GM04504 (cell line): ENCODE data around the gene AKT3.
A peak's percentile ranks its signal among the peaks of the same experiment; 100 is the strongest.

Experiments used
- DNase-seq: peaks from one replicate; pipeline ENCODE4 v3.0.0-alpha.2; 2012; ENCODE audit warnings: low read depth

Gene AKT3

GRCh38 chr1:243457363-243457982, 392.6 kb downstream of the AKT3 start:
- no peak for DNase-seq

GRCh38 chr1:243455760-243456651, 394.0 kb downstream of the AKT3 start:
- DNase-seq = no peak

- no peak for DNase-seq
Measured at GRCh38 chr1:243454328-243454997, 395.6 kb downstream of the AKT3 start.

DNA sequence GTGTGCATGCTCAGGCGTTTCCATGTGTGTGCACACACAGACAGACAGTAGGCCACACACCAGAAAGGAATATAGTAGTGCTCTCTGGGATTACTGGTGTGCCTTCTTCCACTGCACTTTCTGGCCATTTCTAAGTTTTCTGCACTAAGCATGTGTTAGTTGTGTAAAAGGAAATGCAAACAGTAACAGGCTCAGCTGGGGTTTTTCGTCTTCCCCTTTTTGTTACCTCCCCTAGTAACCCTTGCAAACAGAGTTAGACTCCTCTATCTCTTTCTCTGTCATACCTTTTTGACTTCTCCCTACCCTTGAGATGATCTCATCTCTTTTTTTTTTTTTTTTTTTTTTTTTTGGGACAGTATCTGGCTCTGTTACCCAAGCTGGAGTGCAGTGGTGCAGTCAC, 398.0 kb downstream of the AKT3 start:
- no peak for DNase-seq

DNA sequence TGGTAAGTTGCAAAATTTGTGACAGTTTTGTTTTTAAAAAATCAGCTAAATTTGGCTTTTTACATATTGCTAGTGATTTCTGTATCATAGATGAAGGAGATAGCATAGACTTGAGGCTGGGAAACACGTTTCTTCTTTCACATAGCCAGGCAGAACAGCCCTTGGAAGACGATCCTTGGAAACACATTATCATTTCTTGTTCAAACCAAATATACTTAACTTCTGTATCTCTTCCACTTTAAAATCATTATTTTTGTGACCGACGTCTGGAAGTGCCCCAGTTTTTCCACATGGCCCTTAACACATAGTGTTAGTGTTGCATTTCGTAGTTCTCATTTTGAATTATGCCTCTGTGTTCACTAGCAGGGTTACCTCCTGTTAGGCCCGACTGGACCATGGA, 400.7 kb downstream of the AKT3 start:
- DNase-seq = no peak

GRCh38 chr1:243447844-243448243, 402.2 kb downstream of the AKT3 start:
- DNase-seq = no peak

- peak; percentile 52 for DNase-seq
Measured at GRCh38 chr1:243447347-243447746, 402.7 kb downstream of the AKT3 start.

GRCh38 chr1:243443557-243443956, 406.5 kb downstream of the AKT3 start:
- no peak for DNase-seq

DNA sequence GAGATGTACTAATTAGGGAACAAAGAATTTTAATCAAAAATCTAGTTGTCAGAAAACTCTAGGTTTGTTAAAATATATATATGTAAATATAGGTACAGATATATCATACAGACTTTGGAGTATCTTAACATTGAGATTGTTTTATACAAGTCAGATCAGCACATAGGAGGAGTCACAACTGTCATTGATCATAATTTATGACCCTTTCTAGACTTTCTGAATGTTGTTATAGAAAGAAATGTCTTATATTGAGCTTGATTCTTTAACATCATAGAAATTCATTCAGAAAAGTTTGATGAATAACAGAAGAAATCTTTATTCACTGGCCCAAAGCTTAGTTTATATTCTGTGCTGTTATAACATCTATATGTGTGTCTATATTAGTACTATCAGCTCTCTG, 408.4 kb downstream of the AKT3 start:
- DNase-seq = no peak

DNA sequence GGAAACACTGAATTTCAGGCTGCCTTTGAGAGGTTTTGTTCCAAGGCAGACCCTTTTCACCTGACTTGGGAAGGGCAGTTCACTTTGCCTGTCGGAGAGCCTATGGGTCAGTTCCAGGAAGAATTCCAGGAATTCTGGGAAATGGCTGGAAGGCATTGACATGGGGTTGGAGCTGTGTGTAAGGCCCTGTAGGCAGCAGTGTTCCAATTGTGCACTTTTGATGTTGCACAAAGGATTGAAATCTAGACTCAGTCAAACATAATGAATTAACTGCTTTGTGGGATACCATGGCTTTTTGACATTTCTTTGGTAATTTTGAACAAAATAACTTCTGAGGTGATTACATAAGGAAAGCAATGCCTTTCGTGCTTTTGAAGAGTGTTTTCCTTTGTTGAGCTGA, 409.6 kb downstream of the AKT3 start:
- no peak for DNase-seq

GRCh38 chr1:243438815-243439214, 411.2 kb downstream of the AKT3 start:
- DNase-seq = no peak
